AG09319 (cell line): ENCODE data around the gene RNU2-1.
"Not testable (repeated sequence)": the region's sequence is repeated elsewhere in the genome, so short reads cannot be mapped to it uniquely, and the experiment has no call there.

Experiments
- DNase-seq: peaks from one replicate; pipeline ENCODE4 v3.0.0-alpha.2; 2010; ENCODE audit warnings: low read depth; ENCODE audit errors: extremely low read depth
- CTCF ChIP-seq: IDR thresholded peaks from 2 replicates; pipeline ENCODE4 v1.5.1; 2011; ENCODE audit warnings: low read depth, mild to moderate bottlenecking, inconsistent platforms, low read length, moderate library complexity

RNU2-1 gene

GRCh38 chr17:43233877-43234276, at the start of gene RNU2-1:
Gene RNU2-1 (minus strand): TSS chr17:43233977.
- DNase-seq: not testable (repeated sequence)

GRCh38 chr17:43272914-43273313, 39.1 kb upstream of the RNU2-1 start:
- not testable (repeated sequence) for DNase-seq

GRCh38 chr17:43272483-43272882, 38.7 kb upstream of the RNU2-1 start:
- DNase-seq: not testable (repeated sequence)

GRCh38 chr17:43270552-43271504, 37.1 kb upstream of the RNU2-1 start:
- not testable (repeated sequence) for DNase-seq

- DNase-seq: not testable (repeated sequence)
Observed at GRCh38 chr17:43246456-43246855, 12.7 kb upstream of the RNU2-1 start.

GRCh38 chr17:43240596-43241352, 7.0 kb upstream of the RNU2-1 start:
- not testable (repeated sequence) for DNase-seq

GRCh38 chr17:43239597-43239996, 5.8 kb upstream of the RNU2-1 start:
- DNase-seq: not testable (repeated sequence)

- DNase-seq: not testable (repeated sequence)
Observed at GRCh38 chr17:43233263-43233662, 514 bp downstream of the RNU2-1 start.

GRCh38 chr17:43232021-43232699, 1.6 kb downstream of the RNU2-1 start:
- not testable (repeated sequence) for DNase-seq

- not testable (repeated sequence) for DNase-seq
Observed at GRCh38 chr17:43231205-43232020, 2.4 kb downstream of the RNU2-1 start.

GRCh38 chr17:43228020-43228782, 5.6 kb downstream of the RNU2-1 start, which contains the start of gene CCDC200:
Gene CCDC200 (minus strand): TSS chr17:43228623. CDS start chr17:43228554, 69 bp downstream.
- DNase-seq: not testable (repeated sequence)

- no peak for DNase-seq
- TF ChIP-seq CTCF: no peak
Observed at GRCh38 chr17:43226393-43226792, 7.4 kb downstream of the RNU2-1 start.
